GM19193 (cell line): ENCODE data around the gene UGT1A4.

Source experiments
- POLR2A ChIP-seq: IDR thresholded peaks from 4 replicates; pipeline ENCODE4 v1.6.1; 2011; ENCODE audit not compliant: insufficient read depth, insufficient read length; ENCODE audit errors: extremely low read depth

UGT1A4 gene

DNA sequence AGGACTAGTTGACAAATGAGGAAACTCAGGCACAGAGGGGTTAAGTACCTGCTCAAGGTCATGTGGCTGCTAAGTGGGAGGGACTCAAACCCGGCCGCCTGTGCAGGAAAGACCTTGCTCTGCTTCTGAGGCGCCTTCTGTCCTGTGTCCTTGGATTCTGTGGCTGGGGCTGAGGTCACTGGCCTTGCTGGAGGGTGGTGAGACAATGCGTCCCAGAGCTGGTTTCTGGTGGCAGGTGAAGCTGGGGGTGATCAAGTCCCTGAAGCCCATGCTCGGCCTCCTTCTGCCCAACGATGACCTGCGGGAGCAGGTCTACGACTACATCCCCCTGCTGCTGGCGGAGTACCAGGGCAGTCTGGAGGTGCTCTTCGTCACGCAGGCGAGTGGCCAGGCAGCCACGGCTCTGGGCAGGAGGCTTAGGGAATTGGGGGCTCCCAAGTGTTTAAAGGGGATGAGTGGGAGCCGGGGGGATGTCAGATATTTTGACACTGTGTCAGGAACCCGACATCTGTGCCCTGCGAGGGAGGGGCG is 75.7 kb downstream of the UGT1A4 start:
- no peak for TF ChIP-seq POLR2A

DNA sequence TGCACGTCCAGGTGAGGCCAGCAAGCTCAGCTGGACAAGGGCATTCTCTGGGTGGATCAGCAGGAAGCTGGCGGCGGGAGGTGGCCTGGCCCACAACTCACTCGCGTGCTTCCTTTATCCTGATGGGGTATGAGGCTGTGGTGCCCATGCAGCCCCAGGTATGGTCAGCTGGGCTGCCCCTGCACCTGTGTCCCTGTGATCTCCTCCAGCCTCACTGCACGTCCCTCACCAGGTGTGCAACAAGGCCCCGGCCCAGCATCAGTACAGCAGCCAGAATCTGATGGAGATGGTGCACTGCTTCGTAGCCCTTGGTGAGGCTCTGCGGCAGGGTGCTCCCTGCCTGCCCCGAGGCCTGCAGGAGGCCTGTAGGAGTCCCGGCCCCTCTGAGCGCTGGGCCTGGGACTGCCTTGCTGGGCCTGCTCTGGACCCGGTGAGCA is 77.2 kb downstream of the UGT1A4 start:
- no peak for TF ChIP-seq POLR2A

DNA sequence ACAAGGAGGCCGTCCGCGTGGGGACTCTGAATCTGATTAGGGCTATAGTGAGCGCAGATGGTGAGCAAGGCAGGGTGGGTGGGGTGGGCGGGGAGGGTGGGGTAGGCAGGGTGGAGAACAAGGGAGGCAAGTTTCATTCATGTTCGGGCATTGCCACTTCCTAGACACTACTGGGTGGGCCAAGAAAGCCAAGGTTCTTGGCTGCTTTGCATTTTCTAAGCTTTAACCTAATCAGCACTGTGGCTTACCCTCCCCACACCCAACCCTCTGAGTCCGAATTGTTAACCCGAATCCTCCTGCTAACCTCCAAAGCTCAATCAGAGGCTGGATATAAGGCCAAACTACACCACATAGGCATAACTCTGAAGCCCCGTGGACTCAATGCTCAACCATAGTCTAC is 77.7 kb downstream of the UGT1A4 start:
- TF ChIP-seq POLR2A, result no peak

DNA sequence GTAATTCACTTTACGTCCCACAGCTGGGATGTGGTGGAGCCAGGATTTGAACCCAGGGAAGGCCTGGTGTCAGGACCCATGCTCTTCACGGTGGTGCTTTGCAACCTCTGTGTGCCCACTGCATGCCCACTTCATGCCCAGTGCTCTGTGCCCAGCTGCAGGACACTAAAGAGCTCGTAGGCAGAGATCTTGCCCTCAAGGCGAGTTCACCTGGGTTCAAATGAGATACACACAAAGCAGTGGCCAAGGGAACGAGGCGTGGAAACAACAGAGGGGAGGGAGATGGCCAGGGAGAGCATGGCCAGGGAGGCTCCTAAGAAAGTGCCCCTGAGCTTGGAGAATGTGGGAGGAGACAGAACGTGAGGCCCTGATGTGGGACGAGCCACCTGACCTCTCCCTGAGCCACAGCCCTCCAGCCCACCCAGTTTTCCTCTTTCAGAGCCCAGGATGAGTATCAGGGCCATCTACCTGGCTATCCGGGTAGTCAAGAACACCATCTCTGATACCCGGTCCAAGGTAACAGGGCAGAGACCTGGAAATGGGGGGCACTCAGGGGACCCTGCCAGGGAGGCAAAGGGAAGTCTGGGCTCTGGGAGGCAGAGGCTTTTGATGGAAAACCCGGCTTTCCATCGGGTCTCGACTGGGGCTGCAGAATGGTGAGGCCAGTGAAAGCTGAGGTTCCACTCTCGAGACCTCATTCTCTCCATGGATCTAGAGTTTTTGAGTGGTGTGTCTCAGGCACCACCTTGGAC is 80.0 kb downstream of the UGT1A4 start:
- TF ChIP-seq POLR2A, result no peak

DNA sequence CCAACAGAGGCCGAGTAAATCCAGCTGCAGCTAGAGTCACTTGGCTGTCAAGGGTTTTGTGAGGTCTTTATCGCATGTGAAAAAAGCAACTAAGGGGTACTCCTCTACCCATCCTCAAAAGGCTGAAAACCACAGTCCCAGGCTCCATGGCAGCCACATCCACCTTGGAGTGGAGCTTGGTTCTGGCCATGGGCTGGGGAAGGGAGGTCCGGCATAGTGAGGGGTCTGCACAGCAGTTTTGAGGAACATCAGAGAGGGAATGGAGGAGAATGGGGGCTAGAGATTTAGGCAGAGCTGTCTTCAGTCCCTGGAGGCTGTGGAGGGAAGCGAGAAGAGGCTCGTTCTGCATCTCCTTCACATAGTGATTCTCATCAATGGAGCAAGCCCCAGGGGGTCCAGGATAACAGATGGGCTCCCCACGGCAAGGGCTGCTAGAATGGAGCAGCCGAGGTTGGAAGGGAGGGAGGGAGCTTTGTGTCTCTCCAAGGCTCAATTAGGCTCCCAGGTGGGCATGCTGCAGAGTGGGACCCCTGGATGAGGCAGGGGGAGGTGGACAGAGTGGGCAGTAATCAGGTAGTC is 80.6 kb downstream of the UGT1A4 start:
- TF ChIP-seq POLR2A, result no peak

DNA sequence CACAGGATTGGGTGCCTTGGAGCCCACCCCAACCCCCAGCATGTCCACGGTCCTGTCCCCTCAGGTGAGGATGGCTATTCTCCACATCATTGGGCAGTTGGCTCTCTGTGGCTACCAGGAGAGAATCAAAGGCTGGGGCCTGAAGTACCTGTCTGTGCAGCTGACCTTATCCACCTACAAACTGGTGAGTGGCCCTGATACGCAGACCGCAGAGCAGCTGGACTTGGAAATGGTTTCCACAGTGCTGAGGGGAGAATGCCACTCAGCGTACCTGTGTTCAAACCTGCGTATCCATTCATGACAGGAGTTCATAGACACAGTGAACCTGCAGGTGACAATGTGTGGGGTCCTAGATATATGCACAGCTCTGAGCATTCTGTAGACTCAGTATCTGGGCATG is 81.2 kb downstream of the UGT1A4 start:
- TF ChIP-seq POLR2A, result no peak

DNA sequence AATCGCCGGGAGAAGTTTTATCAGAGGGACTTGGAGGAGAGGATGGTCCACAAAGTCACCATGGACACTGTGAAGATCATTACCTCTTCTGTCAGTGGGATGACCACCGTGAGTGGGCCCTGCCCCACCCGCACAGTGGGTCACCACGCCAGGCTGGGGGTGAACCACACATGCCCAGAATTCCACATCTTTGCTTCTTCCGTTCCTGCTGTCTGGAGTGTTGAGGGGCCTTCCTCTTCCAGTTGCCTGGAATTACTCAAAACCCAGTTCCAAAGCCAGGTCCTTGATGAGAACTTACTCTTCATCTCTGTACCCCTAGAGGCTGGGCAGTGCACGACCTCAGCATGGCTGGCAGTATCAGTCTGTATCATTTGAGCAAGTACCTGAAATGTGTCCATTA is 81.7 kb downstream of the UGT1A4 start:
- TF ChIP-seq POLR2A, result no peak

DNA sequence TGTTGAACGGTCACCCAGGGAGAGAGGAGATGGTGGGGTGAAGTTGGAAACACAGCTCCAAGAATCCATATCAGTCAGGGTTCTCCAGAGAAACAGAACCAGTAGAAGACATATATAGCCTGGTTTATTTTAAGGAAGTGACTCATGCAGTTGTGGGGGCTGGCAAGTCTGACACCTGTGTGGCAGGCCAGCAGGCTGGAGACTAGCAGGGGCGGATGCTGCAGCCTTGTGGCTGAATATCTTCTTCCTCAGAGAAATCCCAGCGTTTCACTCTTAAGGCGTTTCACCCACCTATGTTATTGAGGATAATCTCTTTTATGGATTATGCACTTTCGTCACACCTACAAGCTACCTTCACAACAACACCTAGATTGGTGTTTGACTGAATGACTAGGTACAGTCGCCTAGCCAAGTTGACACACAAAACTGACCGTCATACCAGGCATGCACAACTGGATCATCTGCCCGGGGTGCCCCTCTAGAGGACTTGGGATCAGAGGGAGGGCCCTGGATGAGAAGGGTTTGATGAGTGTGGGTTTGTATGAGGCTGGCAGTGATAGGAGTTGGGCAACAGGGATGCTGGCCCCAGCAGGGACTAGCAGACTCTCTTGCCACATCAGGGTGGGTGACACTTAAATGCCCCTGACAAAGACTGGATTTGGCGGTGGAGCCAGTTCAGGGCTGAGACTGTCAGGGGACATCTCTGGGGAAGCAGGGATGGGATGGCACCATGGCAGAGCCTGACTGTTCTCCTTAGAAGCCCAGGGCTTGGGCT is 83.0 kb downstream of the UGT1A4 start:
- no peak for TF ChIP-seq POLR2A

DNA sequence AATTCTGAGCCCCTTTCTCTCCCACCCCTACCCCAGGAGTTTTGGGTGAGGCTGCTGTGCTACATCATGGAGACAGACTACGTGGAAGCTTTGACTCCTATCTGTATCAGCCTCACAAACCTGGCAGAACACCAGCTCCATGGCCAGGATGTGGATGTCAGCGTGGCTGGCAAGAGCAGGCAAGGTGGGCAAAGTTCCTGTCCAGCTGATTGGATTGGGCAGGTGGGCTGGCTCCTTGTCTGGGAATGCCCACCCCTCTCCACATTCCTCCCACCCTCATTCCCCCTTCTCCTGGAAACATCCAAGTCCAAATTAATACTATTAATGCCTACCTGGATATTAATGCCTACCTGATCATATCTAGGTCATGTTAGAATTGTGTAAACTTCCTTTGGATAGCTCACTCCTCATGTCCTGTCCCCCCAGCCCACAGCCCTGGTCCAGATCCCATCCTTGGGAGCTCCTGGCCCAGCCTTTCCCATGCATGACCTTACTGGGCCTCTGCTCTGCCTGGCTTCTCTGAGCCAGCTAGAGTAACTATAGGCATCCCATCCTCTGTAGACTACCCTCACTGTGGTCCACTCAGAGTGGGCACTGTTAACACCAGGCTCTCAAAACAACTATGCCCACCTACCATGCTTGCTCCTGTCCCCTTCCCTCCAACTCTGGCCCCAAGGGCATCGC is 83.7 kb downstream of the UGT1A4 start:
- no peak for TF ChIP-seq POLR2A

DNA sequence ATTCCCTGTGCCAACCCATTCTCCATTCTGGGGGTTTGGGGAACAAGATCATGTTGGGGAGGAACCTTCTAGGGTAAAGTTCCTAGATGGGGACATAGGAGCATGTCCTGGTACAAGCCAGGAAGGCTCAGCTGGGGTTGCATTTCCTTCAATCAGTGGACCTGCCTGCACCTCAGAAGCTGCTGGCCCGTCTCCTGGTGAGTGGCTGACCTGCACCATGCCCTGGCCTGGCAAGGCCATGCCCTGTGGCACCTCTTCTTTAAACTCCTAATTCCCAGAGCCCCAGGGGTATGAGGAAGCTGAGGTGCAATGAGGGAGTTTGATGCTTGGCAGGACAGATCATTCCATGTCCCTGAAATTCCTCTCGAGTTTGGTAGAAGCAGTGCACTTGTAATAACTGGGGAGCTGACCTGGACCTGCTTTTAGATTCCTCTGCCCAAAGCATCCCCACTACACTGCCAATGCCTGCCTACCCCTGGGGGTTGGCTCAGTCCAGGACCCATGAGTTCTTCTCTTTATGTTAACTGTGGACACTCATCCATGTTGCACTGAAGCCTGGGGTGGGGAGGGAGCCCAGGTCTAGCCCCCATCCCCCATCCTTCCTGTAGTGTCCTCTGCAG is 84.9 kb downstream of the UGT1A4 start:
- no peak for TF ChIP-seq POLR2A

DNA sequence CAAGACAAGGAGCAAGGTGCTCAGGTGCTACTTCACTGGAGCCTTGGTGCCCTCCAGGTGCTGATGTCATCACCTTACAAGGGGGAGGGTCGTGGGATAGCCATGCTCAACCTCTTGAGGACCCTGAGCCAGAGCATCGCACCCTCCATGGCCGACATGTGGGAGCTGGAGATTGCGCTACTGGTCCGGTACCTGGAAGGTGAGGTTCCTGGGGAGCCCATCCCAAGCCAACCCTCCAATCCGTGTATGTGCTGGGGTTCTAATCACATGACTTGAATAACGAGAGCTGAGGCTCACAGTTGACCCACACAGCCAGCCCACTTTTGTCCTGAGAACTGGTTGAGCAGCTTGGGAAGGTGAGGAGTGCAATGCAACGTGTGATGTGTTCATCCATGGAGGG is 85.5 kb downstream of the UGT1A4 start:
- no peak for TF ChIP-seq POLR2A

DNA sequence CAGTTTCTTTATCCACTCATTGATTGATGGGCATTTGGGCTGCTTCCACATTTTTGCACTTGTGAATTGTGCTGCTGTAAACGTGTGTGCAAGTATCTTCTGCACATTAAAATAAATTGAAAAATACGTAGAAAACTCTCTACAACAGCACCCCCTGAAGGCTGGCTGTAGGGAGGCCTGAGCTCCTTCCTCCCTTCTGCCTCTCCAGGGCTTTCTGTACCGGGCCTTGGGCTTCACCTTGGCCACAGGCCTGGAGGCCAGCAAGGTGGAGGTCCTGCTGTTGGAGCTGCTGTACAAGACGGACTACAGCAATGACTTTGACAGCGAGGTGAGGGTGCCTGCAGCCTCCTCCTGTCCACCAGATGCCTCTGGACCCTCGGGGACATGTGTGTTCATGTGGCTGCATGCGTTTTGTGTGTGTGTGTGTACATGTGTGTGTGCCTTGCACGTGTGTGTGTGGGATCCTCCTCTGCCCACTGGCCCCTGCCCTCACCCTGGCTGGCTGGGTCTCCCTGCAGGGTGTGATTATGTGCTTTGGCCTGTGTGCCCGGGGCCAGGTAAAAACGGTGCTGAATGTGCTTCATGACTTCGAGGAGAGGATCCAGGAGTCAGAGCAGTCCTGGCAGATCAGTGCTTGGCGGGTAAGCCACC is 88.8 kb downstream of the UGT1A4 start:
- TF ChIP-seq POLR2A, result no peak

DNA sequence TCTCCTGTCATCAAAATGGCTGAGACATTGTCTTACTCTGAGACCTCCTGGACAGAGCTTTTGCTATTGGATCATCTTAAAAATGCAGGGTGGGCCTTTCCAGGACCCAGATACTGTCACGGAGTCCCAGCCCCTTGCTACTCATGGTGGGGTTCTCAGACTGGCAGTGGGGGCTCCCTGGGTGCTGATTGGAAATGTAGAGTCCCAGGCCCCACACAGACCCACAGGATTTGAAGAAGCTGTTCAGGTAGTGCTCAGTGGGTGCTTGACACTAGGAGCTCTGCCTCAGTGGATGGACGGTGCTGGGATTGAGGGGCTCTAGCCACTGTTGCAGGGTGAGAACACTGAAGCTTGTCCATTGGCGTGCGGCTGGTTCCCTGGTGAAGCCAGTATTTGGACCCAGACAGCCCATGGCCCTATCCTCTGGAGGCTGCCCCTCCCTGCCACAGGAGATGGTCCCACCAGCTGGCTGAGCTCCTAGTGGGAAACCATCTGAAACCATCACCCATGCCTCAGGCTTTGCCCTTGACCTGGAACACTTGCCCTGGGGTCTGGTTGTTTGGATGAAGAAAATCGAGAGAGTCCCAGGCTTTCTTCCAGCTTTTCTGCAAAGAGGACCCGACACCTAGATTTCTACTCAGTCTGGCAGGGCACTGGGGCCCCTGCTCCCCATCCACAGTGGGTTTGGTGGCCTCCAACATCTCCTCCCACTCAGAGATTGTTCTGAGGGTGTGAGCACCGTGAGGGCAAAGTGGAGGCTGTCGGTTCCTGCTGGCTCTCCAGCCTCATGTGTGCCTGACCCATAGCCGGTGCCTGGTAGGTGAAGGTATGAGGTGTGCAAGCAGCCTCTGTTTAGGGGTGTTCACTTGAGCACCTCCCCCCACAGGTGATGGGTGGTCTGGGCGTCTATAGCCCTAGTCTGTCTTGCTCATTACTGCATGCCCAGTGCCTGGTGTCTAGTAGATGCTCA is 89.7 kb downstream of the UGT1A4 start:
- no peak for TF ChIP-seq POLR2A
